Endodermal cell (in vitro differentiated cells): ENCODE measurements around the gene MRPL18. TPM values are rescaled to one million over a fixed set of nuclear protein-coding genes. Genes with fewer than 3 reads are reported as not detected.

ENCODE experiments used
- DNase-seq: peaks from one replicate; pipeline ENCODE4 v3.0.0-alpha.2; 2017
- H3K27ac ChIP-seq: 2 replicates; pipeline ENCODE4 v1.5.1; 2013; ENCODE audit warnings: mild to moderate bottlenecking, low read depth, low read length, moderate library complexity
- H3K27me3 ChIP-seq: 2 replicates; pipeline ENCODE4 v1.6.1; 2013; ENCODE audit warnings: mild to moderate bottlenecking, low read length, moderate library complexity; ENCODE audit not compliant: insufficient read depth, control insufficient read depth, poor library complexity, severe bottlenecking
- H3K36me3 ChIP-seq: 2 replicates; pipeline ENCODE4 v1.7.0; 2013; ENCODE audit warnings: mild to moderate bottlenecking, low read length, moderate library complexity; ENCODE audit not compliant: control insufficient read depth, insufficient read depth
- H3K4me1 ChIP-seq: one replicate; pipeline ENCODE4 v1.7.0; 2013; ENCODE audit warnings: low read length; ENCODE audit not compliant: control insufficient read depth, insufficient read depth
- H3K4me3 ChIP-seq: 2 replicates; pipeline ENCODE4 v1.5.1; 2013; ENCODE audit warnings: mild to moderate bottlenecking, low read length, moderate library complexity
- H3K9ac ChIP-seq: 2 replicates; pipeline ENCODE4 v1.6.1; 2013; ENCODE audit warnings: mild to moderate bottlenecking, low read length, moderate library complexity; ENCODE audit not compliant: poor library complexity, severe bottlenecking; ENCODE audit errors: extremely low read depth
- H3K9me3 ChIP-seq: 2 replicates; pipeline ENCODE4 v1.6.1; 2013; ENCODE audit warnings: mild to moderate bottlenecking, low read length, moderate library complexity; ENCODE audit not compliant: control insufficient read depth
- H3K27ac Mint-ChIP-seq: 2 replicates; pipeline ENCODE4 v1.8.0; 2020; ENCODE audit warnings: mixed read lengths
- H3K27me3 Mint-ChIP-seq: 2 replicates; pipeline ENCODE4 v1.8.0; 2021; ENCODE audit warnings: mild to moderate bottlenecking, mixed read lengths; ENCODE audit not compliant: insufficient read depth
- H3K36me3 Mint-ChIP-seq: 2 replicates; pipeline ENCODE4 v1.8.0; 2020; ENCODE audit warnings: low read depth, mixed read lengths
- H3K4me1 Mint-ChIP-seq: 2 replicates; pipeline ENCODE4 v1.8.0; 2020; ENCODE audit warnings: mixed read lengths
- H3K4me3 Mint-ChIP-seq: 2 replicates; pipeline ENCODE4 v1.8.0; 2020; ENCODE audit warnings: mild to moderate bottlenecking, moderate library complexity, mixed read lengths
- H3K9me3 Mint-ChIP-seq: 2 replicates; pipeline ENCODE4 v1.8.0; 2020; ENCODE audit warnings: mild to moderate bottlenecking, mixed read lengths
- CTCF ChIP-seq: fragments of 200-600 bp; sonication (generic); conservative IDR thresholded peaks from 2 replicates; pipeline ENCODE4 v1.5.0; 2021; ENCODE audit warnings: antibody characterized with exemption, mild to moderate bottlenecking
- WGBS, 2 experiments: methylation state at CpG; one replicate each; pipeline versions ENCODE4 v1.1.5 to v1.1.7; 2013; ENCODE audit warnings: missing lambda C conversion rate in 2 of 2, mixed read lengths in 1 of 2; ENCODE audit not compliant: insufficient coverage in 1 of 2, insufficient read length in 1 of 2; 5-methylcytosine and 5-hydroxymethylcytosine counted together
- total RNA-seq, 2 donors: library from RNA; stranded (reverse); fragmentation: NEBNext Ultra II Directional in 1 of 2; extraction: Animal tissue kit (Norgen Biotek cat#: 25700) in 1 of 2; gene quantifications; 2 replicates in 1 of 2; 3 replicates in 1 of 2; pipeline ENCODE4 v1.2.1, GENCODE V29; 2021

MRPL18 gene
- total RNA-seq, 2 donors from 2014 or later = 46.7 to 56.9 TPM

GRCh38 chr6:159804504-159804903, 14.2 kb downstream of the MRPL18 start:
- no peak overlapping the region for H3K27ac ChIP-seq

GRCh38 chr6:159805440-159806020, 15.3 kb downstream of the MRPL18 start:
- peaks cover 4% of the 10 kb centered on the region for H3K27me3 Mint-ChIP-seq
- Histone ChIP-seq H3K36me3 (no peaks in the 10 kb centered on the region), H3K27ac (no peak overlapping the region), H3K9ac (no peak overlapping the region), H3K27me3 (peaks cover 6% of the 10 kb centered on the region), H3K9me3 (no peaks in the 10 kb centered on the region), H3K4me1 (peaks cover 10% of the 10 kb centered on the region), H3K4me3 (peak overlapping the region; percentile 2)
- peaks cover 32% of the 10 kb centered on the region for H3K4me1 Mint-ChIP-seq
- no peaks in the 10 kb centered on the region for H3K36me3 Mint-ChIP-seq
- no peak overlapping the region for H3K4me3 Mint-ChIP-seq
- WGBS, 2 experiments = 75 to 85% methylated on average over 5 to 6 of the region's 6 CpGs
- no peak for TF ChIP-seq CTCF
- no peaks in the 10 kb centered on the region for H3K9me3 Mint-ChIP-seq
- DNase-seq = no peak
- peak overlapping the region; percentile 75 for H3K27ac Mint-ChIP-seq

More at GRCh38 chr6:159804504-159804903, 14.2 kb downstream of the MRPL18 start:
- H3K36me3 Mint-ChIP-seq = no peaks in the 10 kb centered on the region
- H3K4me3 Mint-ChIP-seq = no peak overlapping the region
- Histone ChIP-seq H3K4me1 (peaks cover 10% of the 10 kb centered on the region), H3K9ac (no peak overlapping the region), H3K4me3 (no peak overlapping the region), H3K9me3 (no peaks in the 10 kb centered on the region), H3K36me3 (no peaks in the 10 kb centered on the region), H3K27me3 (peaks cover 6% of the 10 kb centered on the region)
- no peak for DNase-seq
- no peaks in the 10 kb centered on the region for H3K9me3 Mint-ChIP-seq
- no peak for TF ChIP-seq CTCF
- no peak overlapping the region for H3K27ac Mint-ChIP-seq
- H3K4me1 Mint-ChIP-seq = peaks cover 32% of the 10 kb centered on the region
- peaks cover 4% of the 10 kb centered on the region for H3K27me3 Mint-ChIP-seq
- 89 to 94% methylated on average over 10 of the region's 10 CpGs for WGBS, 2 experiments

- no peak overlapping the region for H3K9ac ChIP-seq
- peaks cover 6% of the 10 kb centered on the region for H3K27me3 ChIP-seq
- peaks cover 4% of the 10 kb centered on the region for H3K27me3 Mint-ChIP-seq
- H3K27ac Mint-ChIP-seq = peak overlapping the region; percentile 75
- peak overlapping the region; percentile 2 for H3K4me3 ChIP-seq
- H3K4me1 Mint-ChIP-seq = peaks cover 32% of the 10 kb centered on the region
- no peak overlapping the region for H3K27ac ChIP-seq
- 91 to 93% methylated on average over 9 of the region's 9 CpGs for WGBS, 2 experiments
- no peaks in the 10 kb centered on the region for H3K36me3 Mint-ChIP-seq
- no peak for TF ChIP-seq CTCF
- no peaks in the 10 kb centered on the region for H3K36me3 ChIP-seq
- H3K4me3 Mint-ChIP-seq = no peak overlapping the region
- H3K9me3 ChIP-seq = no peaks in the 10 kb centered on the region
- H3K4me1 ChIP-seq = peaks cover 10% of the 10 kb centered on the region
- DNase-seq = no peak
- H3K9me3 Mint-ChIP-seq = no peaks in the 10 kb centered on the region
These were observed 15.8 kb downstream of the MRPL18 start for GRCh38 chr6:159806021-159806458.
